Measurements from ENCODE around the gene C10orf95.

DNA sequence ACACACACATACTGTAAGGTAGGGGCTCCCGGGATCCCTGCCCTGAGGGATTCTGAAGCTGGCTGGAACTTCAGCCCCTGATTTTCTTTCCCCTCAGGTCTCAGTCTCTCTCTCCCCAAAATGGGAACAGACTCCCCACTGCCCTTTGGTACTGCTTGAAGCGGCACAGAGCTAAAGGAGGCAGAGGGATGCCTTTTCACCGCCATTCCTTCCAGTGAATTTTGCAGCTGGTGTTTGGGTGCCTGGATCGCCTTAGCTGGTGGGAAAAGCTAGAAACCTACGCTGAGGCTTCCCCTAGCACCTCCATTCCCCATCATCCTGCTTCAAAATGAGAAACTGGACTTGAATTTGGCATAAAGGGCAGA lies 16.2 kb downstream of the C10orf95 start:
- TF ChIP-seq, protein P1, sequence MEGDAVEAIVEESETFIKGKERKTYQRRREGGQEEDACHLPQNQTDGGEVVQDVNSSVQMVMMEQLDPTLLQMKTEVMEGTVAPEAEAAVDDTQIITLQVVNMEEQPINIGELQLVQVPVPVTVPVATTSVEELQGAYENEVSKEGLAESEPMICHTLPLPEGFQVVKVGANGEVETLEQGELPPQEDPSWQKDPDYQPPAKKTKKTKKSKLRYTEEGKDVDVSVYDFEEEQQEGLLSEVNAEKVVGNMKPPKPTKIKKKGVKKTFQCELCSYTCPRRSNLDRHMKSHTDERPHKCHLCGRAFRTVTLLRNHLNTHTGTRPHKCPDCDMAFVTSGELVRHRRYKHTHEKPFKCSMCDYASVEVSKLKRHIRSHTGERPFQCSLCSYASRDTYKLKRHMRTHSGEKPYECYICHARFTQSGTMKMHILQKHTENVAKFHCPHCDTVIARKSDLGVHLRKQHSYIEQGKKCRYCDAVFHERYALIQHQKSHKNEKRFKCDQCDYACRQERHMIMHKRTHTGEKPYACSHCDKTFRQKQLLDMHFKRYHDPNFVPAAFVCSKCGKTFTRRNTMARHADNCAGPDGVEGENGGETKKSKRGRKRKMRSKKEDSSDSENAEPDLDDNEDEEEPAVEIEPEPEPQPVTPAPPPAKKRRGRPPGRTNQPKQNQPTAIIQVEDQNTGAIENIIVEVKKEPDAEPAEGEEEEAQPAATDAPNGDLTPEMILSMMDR (IDR thresholded peaks at IDR 0.05), result no peak
- no peak for TF ChIP-seq POLR2A (IDR thresholded peaks at IDR 0.05; ENCODE audit: low read depth)

Data from esophagus muscularis mucosa (tissue), 3 donors.